SHP77 treated with DMSO at 0.1 percent for 48 hours (cell line): ENCODE data around the gene ADSS2.
"Not testable (repeated sequence)": the region's sequence is repeated elsewhere in the genome, so short reads cannot be mapped to it uniquely, and the experiment has no call there.

Experiments used
- DNase-seq: peaks from one replicate; lab custom pipeline; 2025; lab: John Stamatoyannopoulos, UW

ADSS2 gene

DNA sequence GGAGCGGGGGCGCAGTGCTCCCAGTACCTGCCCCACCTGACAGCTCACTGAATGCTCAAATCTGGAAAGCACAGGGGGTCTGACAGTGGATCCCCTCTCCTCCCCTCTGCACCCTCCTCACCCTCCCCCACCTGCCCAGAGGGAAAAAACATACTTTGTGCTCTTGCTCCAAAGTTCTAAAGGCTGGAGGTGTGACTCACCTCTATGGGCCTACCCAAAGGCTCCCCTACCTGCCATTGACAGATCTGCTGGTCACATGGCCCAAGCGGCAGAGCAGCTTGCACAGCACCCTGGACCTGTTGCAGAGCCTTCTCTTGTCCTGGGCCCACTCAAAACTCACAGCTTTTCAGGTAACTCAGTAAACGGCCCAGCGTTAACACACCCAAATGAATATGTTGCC is 55.7 kb downstream of the ADSS2 start:
- no peak for DNase-seq

DNA sequence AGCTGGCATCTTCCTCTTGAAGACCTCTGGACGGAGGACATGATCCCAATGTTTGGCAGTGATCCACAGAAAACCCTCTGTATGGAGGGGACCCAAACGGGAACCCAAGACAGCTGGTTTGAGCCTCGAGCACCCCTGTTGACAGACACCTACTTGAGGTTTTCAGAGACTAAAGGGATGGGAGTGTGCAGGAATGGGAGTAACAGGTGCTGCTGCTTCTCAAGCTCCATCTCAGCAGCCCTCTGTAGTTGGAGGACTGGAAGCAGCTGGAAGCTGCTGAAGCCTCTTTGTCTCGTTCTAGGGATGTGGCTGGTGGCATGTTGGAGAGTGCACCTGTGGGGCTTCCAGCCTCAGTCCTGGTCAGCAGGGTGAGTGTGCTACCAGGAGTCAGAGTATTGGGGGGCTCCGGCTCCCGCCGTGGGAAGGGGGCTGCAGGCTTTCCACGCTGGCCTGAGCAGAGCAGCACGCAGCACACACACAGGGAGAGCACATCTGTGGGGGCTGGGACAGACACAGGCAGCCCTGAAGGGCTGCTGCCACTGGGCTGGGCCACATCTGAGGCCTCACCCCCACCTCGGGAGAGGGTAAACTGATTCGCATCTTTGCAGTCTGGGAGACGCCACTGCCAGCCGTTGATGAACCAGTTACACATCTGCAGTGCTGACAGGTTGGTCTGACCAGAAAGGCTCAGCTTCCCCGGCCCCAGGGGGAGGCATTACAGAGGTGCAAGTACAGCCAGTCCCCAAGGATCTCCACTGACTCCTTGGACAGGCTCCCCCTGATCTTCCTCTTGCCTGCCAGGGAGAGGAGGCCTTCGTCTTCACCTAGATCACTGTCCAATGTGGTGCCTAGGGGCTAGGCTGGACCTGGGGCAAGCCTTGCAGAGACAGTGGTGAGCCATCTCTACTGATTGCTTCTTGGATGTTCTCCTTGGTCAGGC is 56.6 kb downstream of the ADSS2 start:
- no peak for DNase-seq

DNA sequence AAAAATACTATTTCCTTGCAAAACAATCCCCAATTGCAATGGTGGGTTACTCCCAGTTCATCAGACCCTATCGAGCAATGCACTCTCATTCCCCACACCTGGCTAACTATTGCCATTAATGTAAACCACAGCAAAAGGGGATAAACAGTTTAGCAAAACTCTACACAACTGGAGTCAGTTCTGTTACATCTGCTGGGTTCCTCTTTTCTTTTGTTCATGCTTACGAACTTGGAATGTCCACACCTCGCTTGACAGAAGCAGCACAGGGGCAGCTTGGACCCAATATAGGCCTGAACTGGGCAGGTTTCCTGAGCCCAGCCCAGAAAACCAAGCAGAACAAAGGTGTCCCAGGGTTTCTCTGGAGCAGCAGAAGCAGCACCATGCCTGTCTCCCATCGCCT is 57.4 kb downstream of the ADSS2 start:
- DNase-seq, result no peak

DNA sequence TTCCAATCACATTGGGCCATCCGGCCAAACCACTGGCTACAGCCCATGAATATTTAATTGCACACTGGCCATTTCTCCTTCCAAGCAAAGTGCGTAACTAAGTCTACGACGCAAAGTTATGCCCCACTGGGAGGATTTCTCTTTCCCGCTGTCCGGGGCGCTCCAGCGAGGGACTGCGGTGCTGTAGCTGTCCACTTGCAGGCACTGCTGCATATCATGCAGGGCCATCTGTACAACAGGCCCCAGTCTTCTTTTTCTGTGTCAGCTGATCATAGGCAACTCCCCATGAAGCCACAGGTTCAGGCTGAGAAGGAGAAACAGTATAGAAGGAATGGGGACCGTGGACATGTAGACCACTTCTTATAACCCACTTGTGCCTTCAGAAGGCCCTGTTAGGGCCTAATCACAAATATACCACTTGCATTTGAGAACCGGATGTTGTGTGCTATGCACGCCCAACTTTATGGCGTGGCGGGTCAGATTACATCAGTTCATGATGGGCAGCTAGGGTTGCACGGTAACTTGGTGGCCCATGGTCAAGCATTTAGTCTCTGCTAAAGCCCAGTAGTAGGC is 58.0 kb downstream of the ADSS2 start:
- DNase-seq, result no peak

DNA sequence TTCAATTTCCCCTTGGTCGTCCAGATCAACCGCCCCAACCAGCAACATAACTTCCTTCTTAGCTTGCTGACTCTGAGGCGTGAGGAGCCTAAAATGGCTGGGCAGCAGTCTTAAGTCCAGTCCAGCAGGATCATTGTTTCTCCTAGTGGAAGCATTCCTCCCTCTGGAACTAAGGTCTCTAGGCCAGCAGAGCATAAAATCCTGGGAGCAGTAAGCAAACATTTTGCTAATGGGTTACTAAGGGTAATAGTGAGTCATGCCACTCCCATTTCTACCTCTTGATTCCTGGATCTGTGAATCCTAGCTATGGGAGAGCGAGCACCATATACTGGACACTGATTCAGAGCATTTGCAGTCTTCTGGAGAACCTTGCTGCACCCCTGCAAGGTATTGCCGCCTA is 59.9 kb downstream of the ADSS2 start:
- DNase-seq, result no peak

DNA sequence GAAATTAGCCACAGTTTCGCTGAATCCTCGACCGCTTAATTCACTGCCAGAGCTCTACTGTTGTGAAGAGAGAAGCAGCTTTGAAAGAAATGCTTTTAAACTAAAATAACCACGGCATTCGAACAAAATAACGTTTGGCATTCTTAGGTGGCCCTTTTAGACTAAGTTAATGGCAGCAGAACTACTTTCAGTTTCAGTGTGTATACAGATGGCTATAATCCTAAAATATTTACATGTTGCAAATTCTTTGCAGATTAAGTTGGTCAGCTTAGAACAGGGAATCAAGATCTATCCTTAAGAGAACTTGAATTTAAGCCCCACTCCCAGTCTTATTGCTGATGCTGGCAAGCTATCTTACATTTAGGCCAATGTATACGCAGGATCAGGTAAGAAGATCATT is 62.7 kb downstream of the ADSS2 start:
- no peak for DNase-seq

DNA sequence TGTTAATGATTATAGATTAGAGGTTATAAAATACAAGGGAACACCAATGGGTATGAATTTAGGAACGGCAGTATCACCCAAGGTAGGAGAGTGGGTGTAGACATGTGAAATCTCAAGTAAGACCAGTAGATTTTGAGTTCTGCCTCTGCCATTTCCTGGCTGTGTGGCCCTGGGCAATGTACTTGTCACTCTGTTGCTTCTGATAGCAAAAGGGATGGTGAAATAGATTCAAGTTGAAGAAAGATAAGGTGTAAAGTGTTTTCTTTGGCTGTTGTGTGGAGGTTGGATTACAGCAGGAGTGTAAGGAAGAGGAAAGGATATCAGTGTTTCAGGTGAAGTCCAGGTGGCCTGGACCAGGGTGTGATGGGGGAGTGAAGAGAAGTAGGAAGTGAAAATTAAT is 64.3 kb downstream of the ADSS2 start:
- DNase-seq, result no peak

DNA sequence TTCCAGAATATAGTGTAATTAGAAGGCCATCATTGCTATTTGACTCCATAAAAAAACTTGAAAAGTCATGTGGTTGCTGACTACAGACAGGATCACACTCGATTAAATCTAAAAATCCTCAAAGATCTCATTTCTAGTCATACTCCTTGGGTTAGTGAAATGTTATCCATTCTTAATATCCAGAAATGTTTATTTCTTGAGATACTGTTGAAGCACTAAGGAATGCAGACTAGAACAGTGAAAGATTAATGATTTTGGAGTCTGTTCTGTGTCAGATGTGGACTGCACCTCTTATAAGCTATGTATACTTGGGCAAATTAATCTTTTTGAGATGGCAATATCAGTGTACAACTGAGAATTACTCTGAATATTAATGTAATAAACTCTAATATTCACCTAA is 65.1 kb downstream of the ADSS2 start:
- DNase-seq, result no peak

DNA sequence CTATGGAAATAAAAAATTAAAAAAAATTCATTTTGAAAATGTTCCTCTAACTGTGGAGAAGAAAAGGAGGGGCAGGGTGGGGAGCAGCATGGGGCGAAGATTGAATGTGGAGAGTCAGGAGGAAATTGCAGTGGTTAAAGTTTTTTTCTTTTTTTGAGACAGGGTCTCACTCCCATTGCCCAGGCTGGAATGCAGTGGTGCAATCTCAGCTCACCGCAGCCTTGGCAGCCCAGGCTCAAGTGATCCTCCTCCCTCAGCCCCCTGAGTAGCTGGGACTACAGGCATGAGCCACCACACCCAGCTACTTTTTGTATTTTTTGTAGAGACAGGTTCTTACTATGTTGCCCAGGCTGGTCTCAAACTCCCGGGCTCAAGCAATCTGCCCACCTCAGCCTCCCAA is 67.6 kb downstream of the ADSS2 start:
- DNase-seq, result no peak

DNA sequence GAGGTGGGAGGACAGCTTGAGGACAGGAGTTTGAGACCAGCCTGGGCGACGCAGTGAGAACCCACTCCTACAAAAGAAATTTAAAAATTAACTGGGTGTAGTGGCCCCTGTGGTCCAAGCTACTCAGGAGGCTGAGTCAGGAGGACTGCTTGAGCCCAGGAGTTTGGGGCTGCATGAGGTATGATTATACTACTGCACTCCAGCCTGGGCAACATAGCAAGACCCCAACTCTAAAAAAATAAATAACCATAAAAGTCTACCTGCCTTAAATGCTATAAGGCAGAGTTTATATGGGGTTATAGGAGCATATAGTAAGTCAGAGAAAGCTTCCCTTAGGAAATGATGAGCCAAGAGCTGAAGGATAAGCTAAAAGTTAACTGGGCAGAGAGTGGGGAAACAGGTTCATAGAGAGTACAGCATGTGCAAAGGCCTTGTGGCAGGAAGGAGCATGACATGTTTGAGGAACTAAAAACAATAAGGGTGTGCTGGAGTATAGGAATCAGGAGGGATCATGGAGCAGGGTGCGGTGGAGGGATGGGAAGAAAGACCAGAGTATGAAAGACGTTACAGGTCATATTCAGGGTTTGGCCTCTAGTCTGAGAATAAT is 68.3 kb downstream of the ADSS2 start:
- DNase-seq, result no peak

DNA sequence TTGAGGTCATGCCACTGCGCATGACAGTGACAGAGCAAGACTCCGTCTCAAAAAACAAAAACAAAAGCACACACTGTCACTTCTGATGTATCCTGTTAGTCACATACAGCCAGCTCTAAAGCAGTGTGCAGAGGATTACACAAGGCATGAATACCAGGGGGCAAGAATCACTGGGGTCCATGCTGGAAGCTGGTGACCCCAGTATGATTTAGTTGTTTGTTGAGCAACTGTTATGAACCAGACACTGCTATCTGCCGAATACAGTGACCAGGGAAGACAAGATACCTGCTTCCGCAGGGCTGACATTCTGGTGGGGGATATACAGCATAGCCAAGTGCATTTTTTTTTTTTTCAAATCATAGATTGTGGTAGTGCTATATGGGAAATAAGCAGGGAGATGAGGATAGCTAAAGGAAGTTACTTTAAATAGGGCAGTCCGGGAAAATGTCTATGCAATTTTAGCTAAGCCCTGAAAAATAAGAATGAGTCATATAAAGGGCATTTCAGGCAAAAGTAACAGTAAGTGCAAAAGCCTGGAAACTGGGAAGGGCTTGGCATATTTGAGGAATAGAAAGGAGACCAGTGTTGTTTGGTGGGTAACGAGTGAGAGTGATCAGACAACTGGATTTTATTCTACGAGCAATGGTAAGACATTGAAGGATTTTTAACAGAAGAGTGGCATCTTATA is 69.7 kb downstream of the ADSS2 start:
- DNase-seq, result no peak

DNA sequence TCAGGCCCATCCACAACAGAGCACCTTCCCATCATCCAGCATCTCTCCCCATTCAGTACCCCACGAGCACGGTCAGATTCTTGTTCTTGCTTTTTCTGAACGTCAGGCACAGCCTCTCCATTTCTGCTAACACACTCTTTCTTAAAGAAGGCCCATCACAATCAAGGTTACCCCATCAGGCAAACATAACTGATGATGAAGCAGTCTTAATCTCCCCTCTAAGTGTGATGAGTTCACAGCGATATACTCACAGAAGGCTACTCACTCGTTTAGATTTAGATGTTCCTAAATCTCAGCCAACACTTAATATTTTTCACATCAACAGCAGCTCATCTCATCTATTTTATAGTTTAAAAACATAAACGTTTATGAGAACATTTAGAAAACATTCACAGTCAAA is 75.6 kb downstream of the ADSS2 start:
- DNase-seq, result no peak

DNA sequence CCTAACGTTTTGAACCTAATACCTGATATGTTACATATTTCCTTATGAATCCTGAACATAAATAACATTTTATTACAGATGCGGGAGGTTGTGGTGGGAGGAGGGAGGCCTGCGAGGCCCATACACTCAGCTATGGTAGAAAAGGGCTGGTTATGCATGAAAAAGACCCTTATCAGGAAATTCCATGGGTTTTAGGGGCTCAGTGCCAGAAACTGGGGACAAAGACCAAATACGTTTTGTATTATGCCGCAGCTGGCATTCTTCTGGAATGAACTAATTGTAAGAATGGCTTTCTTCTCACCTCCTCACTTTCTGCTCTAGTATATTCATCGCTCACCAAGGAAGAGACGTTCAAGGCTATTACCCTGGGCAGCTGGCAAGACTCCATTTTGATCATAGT is 76.7 kb downstream of the ADSS2 start:
- no peak for DNase-seq

DNA sequence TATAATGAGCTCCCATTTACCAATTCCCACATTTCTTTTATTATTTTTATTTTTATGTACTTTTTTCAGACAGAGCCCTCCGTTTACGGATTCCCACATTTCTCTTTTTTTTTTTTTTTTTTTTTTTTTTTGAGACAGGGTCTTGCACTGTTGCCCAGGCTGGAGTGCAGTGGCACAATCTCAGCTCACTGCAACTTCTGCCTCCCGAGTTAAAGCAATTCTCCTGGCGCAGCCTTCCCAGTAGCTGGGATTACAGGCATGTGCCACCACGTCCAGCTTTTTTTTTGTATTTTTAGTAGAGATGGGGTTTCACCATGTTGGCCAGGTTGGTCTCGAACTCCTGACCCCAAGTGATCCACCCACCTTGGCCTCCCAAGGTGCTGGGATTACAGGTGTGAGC is 77.2 kb downstream of the ADSS2 start:
- DNase-seq, result not testable (repeated sequence)

DNA sequence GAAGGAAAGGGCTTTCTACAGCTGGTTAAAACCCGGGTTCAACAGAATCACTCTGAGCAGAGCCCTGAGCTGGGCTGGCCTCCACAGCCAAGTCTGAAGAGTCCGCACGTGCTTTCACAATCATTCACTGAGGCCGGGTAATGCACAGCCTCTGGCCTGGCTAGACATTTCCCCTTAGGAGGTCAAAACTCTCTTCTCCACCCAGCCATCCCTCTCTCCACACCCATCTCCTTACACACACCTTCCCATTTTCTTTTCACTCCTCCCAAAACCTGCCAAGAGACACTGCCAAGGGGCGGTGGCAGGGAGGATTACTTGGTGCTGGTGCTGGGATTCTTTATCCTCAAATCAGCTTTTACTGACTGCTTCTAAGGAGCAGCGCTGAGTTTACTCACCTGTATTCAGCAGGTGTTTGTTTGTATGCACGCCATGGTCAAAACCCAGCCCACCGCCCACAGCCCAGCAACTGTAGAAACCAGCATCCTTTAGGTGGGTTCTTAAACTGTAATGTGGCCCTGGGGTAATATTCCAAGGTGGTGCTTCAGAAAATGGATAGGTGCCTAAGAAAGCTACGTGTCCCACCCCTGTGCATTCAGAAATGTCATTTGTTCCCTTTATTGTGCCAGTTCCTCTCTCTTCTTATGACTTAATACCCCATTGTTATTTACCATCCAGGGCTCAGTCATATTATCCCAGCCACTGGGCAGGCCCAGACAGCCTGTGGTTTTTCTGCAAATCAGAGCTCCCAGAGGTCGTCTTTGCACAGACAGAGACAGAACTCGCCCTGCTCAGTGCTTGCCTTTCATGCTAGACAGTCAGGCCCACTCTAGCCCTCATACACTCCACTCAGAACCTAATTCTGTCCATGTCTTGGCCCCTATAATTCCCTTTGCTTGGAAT is 80.2 kb downstream of the ADSS2 start:
- DNase-seq, result no peak

DNA sequence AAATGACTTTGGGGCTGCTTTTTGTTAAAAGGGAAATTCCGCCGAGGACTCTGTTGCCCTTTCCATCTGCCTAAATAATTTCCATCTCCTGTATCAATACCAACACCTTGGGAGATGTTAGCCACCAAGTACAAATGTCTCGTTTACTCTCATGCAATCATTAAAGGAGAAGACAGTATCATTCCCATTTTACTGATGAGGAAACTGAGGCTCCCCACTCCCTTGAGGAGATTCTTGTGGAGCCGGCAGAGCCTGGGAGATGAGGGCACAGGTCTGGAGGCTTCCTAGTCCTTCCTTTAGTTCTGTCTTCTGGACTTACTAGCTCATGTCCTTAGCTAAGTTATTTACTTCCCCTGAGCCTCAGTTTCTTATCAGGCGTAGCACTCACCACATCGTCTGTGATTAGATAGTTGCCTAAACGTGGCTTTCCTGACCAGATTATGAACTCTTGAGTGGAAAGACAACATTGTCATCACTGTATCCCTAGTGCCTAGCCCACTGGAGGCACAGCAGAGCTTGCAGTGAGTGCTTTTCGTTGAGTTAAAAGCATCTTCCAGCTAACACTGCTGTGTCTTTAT is 81.6 kb downstream of the ADSS2 start:
- no peak for DNase-seq

DNA sequence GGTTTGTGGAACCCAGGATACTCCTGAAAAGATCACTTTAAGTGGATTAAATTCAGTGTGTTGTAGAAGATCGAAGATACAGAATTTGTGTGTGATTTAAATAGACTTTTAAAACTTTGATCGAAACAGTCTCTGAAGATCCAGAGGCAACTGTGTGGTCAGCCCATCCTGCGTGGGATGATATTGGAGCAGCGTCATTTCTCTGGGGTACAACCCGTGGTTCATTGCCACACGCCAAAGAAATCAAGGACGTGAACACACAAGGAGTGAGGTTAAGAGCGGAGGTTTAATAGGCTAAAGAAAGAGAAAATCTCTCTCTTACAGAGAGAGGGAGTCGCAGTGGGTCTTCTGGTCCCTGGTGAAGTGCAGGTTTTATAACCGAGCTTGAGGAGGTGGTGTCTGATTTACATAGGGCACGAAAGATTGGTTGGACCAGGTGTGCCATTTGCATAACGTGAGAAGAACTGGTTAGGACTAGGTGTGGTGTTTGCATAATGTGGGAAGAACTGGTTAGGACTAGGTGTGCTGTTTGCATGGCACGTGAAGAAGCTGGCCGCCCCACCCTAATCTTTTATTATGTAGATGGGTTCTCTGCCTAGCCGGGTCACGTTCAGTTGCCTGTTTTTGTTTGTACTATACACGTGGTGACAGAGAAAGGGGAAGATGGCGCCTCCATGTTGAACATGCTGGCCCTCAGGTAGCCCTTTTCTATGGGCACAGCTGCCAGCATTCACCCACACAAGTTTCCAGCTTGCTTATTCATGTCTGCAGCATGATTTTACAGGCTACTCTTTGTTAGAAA is 82.3 kb downstream of the ADSS2 start:
- no peak for DNase-seq

DNA sequence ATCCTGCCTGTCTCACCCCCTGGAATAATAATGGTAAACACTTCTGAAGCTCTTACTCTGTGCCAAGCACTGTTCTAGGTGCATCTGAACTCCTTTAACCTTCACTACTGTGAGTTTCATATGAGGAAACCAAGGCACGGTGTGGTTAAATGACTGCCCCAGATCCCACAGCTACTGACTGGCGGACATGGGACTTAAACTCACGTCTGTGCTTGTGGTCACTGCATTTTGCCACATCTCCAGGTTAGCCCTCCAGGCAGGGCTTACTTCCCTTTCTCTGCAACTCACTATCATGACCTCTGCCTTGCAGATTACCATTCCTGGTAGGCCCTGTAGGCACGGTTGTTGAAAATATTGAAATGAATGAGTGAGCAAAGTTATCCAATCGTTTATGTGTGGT is 83.4 kb downstream of the ADSS2 start:
- DNase-seq, result no peak

DNA sequence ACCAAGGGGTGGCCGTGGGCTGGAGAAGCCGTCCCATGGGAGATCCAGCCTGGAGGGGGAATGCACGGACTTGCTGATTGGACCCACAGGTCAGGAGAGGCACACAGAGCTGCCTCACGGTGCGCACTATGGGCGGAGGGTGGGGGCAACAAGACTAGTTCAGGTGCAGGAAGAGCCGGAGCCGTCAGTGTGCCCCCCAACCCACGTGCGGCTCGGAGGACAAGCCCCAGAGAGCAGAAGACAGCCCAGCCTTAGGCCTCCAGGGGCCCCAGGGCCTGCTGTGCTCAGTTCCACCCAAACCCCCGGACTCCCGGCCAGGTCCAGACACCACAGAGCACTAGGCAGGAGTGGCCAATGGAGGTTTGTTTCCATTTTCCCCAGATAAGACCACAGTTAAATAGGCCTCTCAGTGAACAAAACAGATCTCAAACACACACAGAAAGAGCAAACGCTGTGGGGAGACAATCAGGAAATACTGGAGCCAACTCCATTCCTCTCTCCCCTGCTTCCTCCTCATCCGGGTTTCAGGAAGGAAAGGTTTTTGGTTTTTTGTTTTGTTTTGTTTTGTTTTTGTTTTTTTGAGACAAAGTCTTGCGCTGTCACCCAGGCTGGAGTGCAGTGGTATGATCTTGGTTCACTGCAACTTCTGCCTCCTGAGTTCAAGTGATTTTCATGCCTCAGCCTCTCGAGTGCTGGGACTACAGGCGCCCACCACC is 84.2 kb downstream of the ADSS2 start:
- no peak for DNase-seq

DNA sequence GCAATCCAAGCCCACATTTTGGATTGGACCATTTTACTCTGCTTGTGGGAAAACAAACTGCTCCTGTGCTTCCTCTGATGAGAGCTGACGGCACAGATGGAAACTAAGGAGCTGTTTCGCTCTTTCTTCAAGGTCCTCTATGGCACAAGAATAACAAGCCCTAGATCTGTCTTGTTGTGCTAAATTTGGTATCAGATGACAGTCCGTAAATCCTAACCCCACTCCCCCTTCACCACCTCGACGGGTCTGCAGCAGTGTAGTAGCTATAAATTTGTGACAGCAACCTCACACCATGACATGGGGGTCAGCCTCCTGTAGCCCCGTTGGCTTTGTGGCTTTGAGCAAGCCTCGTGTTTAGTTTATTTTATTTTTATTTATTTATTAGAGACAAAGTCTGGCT is 85.9 kb downstream of the ADSS2 start:
- no peak for DNase-seq
